DMS 273 treated with DMSO at 0.1 percent for 48 hours (cell line): ENCODE measurements around the gene CERS1.
"Not testable (repeated sequence)": the region's sequence is repeated elsewhere in the genome, so short reads cannot be mapped to it uniquely, and the experiment has no call there.

Source experiments
- DNase-seq: peaks from one replicate; lab custom pipeline; 2025; lab: John Stamatoyannopoulos, UW

Gene CERS1

DNA sequence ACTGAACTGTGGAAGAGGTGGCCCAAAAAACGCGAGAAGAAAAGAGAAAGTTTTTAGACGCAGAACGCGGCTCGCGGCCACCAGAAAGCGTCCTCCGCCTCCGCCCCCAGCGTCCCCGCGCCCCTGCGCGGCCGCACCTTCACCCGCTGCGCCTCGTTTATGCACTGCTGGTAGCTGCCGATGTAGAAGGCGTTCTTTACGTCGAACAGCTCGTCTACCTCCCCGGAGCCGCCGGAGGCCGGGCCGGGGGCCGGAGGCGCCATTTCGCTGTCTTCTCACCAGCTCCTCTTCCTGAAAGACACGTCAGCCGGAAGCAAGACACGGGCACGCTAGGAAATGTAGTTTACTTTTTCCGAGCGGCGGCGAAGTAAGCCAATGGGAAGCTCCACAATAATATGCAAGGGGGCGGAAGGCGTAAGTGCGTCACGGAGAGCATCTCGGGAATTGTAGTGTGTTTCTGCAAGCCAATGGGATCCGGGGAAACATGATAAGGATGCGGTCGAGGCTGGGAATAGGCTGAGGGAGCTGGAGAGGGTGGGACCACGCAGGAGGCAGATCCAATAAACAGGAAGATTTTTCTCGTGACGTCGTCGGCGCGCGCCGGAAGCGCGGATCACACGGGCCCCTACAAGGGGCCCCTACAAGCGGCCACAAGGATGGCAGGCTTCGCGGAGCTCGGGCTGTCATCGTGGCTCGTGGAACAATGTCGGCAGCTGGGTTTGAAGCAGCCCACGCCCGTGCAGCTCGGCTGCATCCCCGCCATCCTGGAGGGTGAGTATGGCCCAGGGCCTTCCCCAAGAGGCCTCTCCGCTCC lies 23.3 kb upstream of the CERS1 start, which contains the start of the genes COPE and DDX49:
COPE (minus strand) TSS at position 302 of the 814 bp plus-strand sequence; CDS start at position 263, 39 bp downstream.
DDX49 (plus strand) TSS at position 630 of the 814 bp plus-strand sequence; CDS start at position 657, 27 bp downstream.
- DNase-seq: peak; percentile 99

GRCh38 chr19:18917593-18917992 lies 21.6 kb upstream of the CERS1 start:
- not testable (repeated sequence) for DNase-seq

DNA sequence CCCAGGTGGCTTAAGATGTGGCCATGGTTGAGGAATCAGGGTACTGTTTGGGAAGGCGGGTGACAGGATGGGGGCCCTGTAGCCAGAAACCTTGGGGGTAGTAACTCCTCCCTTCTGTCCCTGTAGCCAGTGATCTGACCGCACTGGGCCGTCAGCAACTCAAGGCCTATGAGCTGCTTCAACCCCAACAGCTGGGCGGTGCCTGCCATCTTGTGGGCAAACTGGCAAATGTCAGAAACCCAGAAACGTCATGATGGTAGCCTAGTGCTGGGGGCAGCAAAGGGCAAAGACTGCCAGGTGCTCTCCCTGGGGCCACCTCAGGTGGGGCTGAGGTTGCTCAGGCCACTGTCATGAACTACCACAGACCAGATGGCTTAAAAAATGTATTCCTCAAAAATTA lies 19.7 kb upstream of the CERS1 start:
- no peak for DNase-seq

DNA sequence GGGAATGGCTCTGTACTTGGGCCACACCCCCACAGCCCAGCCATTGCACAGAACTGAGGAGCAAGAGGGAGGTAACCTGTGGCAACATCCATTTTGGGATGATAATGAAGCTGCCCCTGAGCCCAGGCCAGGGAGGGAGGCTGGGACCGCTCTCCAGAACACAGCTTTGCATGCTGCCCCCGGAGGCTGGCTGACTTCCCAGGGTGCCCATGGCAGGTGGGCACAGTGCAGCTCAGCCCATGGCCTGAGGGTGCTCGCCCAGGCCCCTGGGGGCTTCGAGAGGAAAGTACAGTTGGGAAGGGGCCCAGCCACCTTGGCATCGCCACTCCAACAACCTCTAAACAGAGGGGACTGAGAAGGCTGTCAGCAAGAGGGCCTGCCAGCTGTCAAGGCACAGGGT lies 17.5 kb upstream of the CERS1 start:
- DNase-seq: no peak

DNA sequence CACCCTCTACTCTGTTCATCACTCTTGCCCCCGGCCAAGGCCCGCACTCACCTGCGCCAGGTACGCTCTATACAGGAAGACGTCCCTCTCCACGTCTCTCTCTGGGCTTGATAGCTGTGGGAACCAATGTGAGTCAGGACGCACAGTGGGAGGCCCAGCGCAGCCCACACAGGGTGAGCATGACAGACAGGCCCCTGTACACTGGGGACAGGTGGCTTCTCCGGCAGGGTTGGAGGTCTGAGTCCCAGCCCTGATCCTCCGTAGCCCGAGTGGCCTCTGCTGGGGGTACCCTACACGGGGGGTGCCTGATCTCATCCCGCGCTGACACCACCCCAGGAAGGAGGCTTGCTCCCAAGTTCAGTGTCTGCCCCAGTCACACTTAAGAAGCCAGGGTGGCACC lies 17.0 kb upstream of the CERS1 start:
- DNase-seq: no peak

DNA sequence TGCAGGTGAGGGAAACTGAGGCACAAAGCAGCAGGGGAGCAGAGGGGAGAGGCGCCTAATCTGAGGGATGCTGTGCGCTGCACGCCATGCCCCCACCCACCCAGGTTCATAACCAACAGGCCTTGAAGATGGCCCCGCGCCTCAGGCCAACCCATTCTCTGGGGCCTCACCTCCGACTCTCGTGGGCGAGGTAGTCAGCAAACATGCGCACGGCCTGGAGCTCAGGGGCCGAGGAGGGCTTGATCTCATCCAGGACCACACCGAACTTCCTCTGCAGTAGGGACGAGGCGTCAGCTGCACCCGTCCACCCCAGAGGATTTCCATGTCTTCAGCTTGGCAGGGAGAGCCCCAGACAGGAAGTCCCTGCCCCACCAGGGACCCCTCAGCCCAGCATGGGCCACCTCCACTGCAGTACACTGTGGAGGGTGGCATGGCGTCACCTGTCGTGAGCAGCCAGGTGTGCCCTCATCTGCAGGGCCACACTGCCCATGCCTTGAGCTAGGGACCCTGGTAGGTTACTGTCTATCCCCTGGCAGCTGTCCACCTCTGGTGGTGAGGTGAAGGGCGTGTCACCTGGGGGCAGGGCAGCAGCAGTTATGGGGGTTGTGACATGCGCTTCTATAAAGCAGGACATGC lies 15.0 kb upstream of the CERS1 start:
- no peak for DNase-seq

GRCh38 chr19:18910010-18910409 lies 14.1 kb upstream of the CERS1 start:
- DNase-seq: no peak

GRCh38 chr19:18908917-18909619 lies 13.1 kb upstream of the CERS1 start:
- DNase-seq: no peak

DNA sequence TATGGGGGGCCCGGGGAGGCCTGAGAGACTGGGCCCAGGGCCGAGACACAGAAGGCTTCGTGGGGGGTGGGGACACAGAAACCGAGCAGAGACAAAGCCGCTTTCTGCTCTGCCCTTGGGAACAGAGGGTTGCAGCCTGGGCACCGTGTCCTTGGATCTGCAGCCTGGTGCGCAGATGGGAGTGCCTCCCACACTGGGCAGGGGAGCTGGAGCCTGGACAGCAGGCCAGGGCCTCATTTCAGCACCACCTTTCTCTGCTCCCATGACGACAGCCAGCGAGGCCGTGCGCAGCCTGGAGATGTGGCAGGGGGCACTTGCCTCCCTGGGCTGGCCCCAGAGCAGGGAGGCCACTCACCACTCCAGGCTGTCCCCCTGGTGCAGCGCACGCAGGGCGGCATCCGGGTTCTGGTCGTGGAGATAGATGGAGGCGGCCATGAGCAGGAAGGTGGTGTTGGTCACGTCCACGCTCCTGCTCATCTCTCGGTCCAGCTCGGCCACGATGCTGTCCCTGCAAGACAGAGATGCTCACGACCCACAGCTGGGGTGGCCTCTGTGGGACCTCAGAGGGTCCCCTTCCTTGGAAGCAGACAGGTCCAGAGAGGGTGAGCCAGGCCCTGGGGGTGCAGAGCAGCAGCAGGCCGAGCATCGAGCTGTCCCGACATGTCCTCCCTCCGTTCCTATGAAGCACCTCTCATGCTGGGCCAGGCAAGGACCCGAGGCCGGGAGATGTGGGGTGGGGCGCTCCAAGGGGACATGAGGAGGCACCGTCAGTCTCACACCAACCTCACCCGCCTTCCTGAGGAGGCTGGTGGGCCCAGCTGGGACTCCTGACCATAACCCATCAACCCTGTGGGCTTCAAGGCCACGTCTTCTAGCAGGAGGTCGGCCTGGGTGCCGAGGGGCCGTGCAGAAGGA lies 10.9 kb upstream of the CERS1 start:
- no peak for DNase-seq

DNA sequence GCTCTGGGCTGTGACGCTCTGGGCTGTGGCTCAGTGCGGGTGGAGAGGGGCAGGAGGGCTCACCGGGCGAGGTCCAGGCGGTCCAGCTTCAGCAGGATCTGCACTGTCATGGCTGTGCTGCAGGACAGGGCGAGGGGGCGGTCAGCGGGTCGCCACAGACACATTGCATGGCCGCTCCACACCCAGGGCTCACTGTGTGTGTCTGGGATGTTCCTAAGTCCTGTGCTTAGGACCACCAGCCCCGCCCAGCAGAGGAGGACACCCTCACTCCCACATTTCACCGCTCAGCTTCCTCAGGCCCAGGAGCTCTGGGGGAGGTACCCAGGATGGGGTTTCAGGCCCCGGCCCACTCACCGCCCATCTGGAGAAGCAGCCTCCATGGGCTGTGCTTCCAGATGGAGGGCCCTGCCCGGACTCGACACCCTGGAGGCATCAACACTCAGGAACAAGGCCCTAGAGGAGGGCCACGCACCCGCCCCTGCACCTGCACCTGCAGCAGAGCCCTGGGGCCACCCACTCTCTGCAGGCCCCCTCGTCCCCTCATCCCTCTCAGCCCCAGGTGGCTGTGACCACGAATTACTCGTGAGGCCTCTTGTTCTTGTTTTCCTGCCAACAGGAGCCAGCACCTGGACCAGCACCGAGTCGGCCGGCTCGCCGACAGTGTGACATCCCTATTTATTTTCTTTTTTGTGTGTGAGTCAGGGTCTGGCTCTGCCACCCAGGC lies 9.7 kb upstream of the CERS1 start:
- no peak for DNase-seq

GRCh38 chr19:18905058-18905456 lies 9.1 kb upstream of the CERS1 start:
- no peak for DNase-seq

- DNase-seq: no peak
Measured at GRCh38 chr19:18904334-18905057, 8.5 kb upstream of the CERS1 start.

- DNase-seq: no peak
Measured at GRCh38 chr19:18903156-18904037, 7.4 kb upstream of the CERS1 start.

GRCh38 chr19:18902519-18902918 lies 6.6 kb upstream of the CERS1 start:
- not testable (repeated sequence) for DNase-seq

DNA sequence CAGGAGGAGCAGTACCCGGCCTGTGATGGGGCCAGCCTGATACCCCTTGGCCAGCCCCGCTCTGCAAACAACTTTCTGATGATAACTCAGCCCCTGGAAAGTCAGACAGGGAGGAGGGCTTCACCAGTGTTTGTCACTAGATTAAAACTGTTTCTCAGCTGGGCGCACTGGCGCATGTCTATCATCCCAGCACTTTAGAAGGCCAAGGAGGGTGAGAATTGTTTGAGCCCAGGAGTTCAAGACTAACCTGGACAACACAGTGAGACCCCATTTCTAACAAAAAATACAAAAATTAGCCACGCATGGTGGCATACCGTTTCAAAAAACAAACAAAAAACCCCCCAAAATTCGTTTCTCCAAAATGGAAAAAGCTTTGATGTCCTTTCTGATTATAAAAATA lies 5.5 kb upstream of the CERS1 start:
- DNase-seq: no peak

DNA sequence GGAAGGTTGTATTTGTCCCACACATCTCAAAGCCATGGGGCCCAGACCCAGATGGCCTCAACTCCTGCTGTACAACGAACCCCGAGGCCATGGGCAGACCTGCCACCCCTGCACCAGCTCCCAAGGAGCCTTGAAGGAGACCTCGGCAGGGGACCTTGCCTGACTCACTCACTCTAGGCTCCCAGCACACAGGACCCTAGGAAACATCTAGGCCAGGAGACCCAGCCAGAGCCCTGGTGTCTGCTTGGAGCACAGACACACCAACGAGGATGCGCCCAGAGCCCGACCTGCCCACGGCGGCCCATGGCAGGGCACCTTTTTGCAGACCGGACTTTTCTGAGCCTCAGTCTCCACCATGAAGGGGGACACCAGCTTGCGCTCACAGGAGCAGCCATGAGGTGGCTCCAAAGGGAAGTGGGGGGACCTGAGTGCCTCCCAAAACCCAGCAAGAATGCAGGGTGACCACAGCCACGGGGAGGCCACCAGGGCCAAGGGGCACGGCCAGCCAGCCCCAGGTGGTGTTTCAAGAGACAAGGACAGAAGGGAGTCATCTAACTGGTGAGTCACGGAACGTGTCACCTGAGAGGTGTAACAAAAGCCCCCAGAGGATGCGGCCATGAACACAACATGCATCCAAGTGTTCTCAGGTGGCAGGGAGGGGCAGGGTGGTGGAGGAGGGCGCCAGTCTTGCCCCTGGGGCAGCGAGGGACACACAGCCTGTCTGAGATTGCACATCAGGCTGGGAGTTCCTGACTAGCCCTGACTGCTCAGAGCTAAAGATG lies 4.9 kb upstream of the CERS1 start:
- DNase-seq: no peak

DNA sequence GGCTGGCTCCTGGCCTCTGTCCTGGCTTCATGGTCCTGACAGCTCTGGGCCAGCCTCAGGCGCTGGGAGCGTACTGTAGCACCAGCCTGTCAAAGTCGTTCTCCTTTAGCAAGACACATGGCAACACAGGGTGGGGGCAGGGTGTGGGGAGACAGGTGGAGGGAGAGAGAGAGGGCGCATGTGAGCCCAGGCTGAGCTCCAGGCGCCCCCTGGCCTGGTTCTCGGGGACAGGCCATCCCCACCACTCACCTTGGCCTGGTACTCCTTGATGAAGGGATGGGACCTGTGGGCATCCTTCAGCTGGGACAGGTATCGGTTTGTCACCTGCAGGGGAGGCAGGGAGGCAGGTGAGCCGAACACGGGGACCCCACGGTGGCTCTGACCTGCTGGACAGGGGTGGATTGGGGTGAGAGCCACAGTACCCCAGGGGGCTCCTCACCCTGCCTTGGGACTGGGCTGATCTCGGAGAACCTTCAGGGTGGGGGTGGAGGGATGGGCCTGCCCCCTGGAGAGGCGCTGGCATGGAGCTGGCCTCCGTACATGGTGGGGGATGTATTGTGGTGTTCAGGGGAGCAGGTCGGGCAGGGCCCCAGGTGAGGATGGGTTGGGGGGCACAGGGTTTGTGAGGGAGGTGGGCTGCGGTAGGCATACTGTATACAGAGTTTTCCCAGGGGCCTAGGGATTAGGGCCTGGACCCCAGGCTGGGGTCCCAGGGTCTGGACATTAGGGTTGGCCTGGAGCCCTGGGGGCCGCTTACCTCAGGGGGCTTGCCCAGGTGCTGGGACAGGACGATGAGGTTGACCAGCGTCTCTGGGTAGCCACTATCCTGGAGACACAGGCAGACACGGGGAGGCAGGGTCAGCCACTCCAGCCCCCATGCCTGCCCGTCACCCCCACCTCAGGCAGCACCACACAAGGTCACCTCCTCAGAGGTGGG lies 3.9 kb upstream of the CERS1 start:
- no peak for DNase-seq
